ENCODE data around the gene ADAMTS2. TPM values are rescaled to one million over a fixed set of nuclear protein-coding genes. Genes with fewer than 3 reads are reported as not detected.

Gene ADAMTS2
- total and polyA plus RNA-seq, 2 experiments from 2014 or later = 1.6 to 8.1 TPM

DNA sequence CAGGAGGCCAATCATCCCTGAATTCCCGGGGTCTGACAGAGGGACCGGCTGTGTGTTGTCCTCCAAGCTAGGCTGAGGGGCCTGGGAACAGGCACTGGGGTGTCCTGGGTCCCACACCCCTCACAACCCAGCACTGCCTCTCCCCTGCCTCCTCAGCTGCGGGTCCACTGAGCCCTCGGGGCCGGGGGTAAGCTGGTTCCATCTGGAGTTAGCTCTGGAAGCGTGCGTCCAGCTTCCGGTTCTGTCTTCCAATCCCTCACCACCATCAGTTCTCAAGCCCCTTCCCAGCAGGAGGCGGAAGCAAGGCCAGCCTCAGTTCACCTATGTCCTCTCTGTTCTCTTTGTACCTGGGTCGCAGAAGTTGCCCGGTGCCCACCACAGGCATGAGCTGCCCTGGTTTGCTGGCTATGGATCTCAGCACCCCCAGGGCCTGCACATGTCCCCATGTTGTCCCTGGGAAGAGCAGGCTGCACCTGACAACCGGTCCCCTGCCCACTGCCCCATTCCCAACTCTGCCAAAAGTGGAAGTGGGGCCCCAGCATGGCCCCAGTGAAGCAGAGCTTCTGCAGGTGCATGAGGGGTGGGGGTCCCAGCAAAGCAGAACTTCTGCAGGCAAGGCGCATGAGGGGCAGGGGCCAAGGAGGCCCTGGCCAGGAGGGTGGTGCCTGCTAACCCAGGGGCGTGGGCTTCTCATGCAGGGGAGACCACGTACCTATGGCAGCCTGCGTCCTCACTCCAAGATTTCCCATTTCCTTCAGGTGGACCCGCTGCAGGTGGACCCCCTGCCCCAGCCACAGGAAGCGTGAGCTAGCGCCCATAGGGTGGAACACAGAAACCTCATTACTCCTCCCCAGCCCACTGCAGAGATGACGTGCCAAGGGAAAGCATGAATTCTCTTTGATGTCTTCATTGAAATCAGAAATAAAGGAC is 173.2 kb downstream of the ADAMTS2 start:
- ATAC-seq = no peak
- Histone ChIP-seq H3K27me3 (ENCODE audit: insufficient read depth) (no peaks in the 10 kb centered on the region), H3K36me3 (ENCODE audit: insufficient read depth) (no peaks in the 10 kb centered on the region), H3K27ac (ENCODE audit: low read depth) (no peak overlapping the region), H3K4me2 (no peak overlapping the region), H2AFZ (no peak overlapping the region), H3F3A (replicated peaks; ENCODE audit: low read depth) (no peaks in the 10 kb centered on the region), H3K79me2 (replicated peaks; ENCODE audit: insufficient read depth) (no peaks in the 10 kb centered on the region), H3K4me3 (no peak overlapping the region), H3K4me1 (ENCODE audit: insufficient read depth) (no peaks in the 10 kb centered on the region), H4K20me1 (replicated peaks; ENCODE audit: insufficient read depth) (no peaks in the 10 kb centered on the region), H3K9me2 (ENCODE audit: insufficient read depth) (no peaks in the 10 kb centered on the region)
- no peaks in the 10 kb centered on the region for H3K4me1 Mint-ChIP-seq
- peaks cover 2% of the 10 kb centered on the region; the same call in 1 of the 3 replicates for H3K36me3 Mint-ChIP-seq (ENCODE audit: low read depth)
- no peak for DNase-seq (ENCODE audit: low spot score)
- H3K4me3 Mint-ChIP-seq = no peak overlapping the region
- H3K9me3 Mint-ChIP-seq = peaks cover 18% of the 10 kb centered on the region
- no peak overlapping the region for H3K27ac Mint-ChIP-seq
- TF ChIP-seq CTCF (conservative IDR thresholded peaks at IDR 0.05; ENCODE audit: low read depth in 2 of 2) (no peak), CREB1 (CRISPR knock-in tag; IDR thresholded peaks at IDR 0.05; ENCODE audit: low read depth) (no peak), ZNF462 (CRISPR knock-in tag; IDR thresholded peaks at IDR 0.05) (no peak), EZH2 (IDR thresholded peaks at IDR 0.05; ENCODE audit: low read depth, unreplicated experiment) (no peak), EZH2phosphoT487 (IDR thresholded peaks at IDR 0.05; ENCODE audit: unreplicated experiment) (no peak), ZNF331 (CRISPR knock-in tag; IDR thresholded peaks at IDR 0.05; ENCODE audit: low read depth) (no peak), POLR2AphosphoS5 (IDR thresholded peaks at IDR 0.05; ENCODE audit: low read depth) (no peak), STAT1 (IDR thresholded peaks at IDR 0.05; ENCODE audit: unreplicated experiment) (no peak), JUNB (IDR thresholded peaks at IDR 0.05; ENCODE audit: unreplicated experiment) (no peak), NANOG (IDR thresholded peaks at IDR 0.05; ENCODE audit: borderline replicate concordance) (no peak), ZNF114 (CRISPR knock-in tag; IDR thresholded peaks at IDR 0.05) (no peak), REST (IDR thresholded peaks at IDR 0.05; ENCODE audit: unreplicated experiment) (no peak)
- TF ChIP-seq, protein P1, sequence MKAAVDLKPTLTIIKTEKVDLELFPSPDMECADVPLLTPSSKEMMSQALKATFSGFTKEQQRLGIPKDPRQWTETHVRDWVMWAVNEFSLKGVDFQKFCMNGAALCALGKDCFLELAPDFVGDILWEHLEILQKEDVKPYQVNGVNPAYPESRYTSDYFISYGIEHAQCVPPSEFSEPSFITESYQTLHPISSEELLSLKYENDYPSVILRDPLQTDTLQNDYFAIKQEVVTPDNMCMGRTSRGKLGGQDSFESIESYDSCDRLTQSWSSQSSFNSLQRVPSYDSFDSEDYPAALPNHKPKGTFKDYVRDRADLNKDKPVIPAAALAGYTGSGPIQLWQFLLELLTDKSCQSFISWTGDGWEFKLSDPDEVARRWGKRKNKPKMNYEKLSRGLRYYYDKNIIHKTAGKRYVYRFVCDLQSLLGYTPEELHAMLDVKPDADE (IDR thresholded peaks at IDR 0.05) = no peak
- peaks cover 11% of the 10 kb centered on the region for H3K27me3 Mint-ChIP-seq (ENCODE audit: insufficient read depth, low read depth, poor library complexity)

Measured in GM23338 (cell line).